Rectal smooth muscle tissue (tissue), 1 donor: ENCODE measurements around the gene RBM5.

Experiments used
- H3K27ac ChIP-seq: one replicate; pipeline ENCODE4 v1.7.0; 2013; ENCODE audit warnings: low read depth, low read length, inconsistent platforms
- H3K27me3 ChIP-seq: one replicate; pipeline ENCODE4 v1.7.0; 2013; ENCODE audit warnings: low read length; ENCODE audit not compliant: control insufficient read depth, insufficient read depth
- H3K36me3 ChIP-seq: one replicate; pipeline ENCODE4 v1.7.0; 2013; ENCODE audit warnings: low read length; ENCODE audit not compliant: control insufficient read depth, insufficient read depth
- H3K4me1 ChIP-seq: one replicate; pipeline ENCODE4 v1.7.0; 2013; ENCODE audit warnings: low read length; ENCODE audit not compliant: control insufficient read depth, insufficient read depth
- H3K4me3 ChIP-seq: one replicate; pipeline ENCODE4 v1.7.0; 2013; ENCODE audit warnings: low read length
- H3K9ac ChIP-seq: one replicate; pipeline ENCODE4 v1.7.0; 2013; ENCODE audit warnings: low read length

Gene RBM5

DNA sequence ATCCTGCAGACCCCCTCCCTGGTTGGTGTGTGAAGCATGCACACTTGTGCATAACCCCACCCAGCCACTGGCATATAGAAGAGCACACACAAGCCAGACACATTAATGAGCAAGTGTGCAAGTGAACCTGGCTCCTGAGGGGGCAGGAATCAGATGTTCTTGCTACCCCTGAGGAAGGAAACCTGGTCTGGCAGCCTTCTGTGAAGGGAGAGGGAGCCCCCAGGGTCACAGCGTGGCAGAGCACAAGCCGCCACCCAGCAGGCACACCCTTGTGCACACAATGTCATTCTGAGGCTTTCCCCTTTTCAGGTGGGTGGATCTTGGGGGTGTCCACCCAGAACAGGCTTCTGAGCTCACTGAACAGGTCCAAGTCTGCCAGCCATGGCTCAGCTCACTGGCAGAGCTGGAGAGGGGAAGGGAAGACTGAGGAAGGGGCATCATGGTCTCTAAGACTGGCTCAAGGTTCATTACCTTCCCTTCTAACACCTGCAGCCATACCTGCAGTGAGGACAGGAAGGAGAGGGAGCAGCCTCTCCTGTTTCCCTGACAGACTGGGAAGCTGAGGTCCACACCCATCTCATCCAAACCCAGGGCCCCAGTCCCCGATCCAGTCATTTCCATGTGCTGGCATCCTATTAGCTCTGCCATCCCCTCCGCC, 34.8 kb downstream of the RBM5 start:
- Histone ChIP-seq H3K4me3 (no peak overlapping the region), H3K36me3 (peaks cover 10% of the 10 kb centered on the region), H3K4me1 (peaks cover 6% of the 10 kb centered on the region), H3K9ac (no peak overlapping the region), H3K27me3 (no peaks in the 10 kb centered on the region), H3K27ac (no peak overlapping the region)

DNA sequence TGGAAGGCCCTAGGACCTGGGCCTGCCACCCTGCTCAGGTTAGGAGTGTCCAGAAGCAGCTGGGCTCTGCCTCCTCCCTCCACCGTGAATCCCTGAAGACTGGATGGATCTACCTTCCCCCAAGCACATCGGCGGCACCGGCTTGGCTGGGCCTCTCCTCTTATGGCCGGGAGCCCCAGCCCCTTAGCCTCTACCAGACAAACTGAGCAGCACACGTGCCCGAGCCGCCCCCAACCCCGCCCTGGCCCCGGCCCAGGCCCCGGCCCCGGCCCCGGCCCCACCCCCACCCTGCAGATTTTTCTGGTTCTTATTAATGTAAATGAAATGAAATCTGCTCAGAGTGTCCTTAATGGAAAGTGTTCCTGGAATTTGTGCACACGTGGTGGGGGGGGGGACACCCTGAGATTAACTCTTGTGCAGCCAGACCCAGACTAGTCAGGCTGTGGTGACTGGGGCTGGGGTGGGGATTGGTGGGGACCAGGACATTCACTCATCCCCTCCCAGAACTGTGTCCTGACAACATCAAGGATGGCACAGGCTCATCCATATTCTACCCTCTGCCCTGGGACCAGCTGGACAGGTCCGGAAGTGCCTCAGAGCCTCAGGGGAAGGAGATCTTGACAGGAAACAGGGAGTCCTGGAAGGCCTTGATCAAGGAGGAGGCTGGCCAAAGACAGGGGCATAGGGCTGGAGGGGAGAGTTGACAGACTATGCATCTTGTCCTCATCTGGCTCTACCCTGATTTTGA, 35.5 kb downstream of the RBM5 start:
- Histone ChIP-seq H3K36me3 (peaks cover 9% of the 10 kb centered on the region), H3K4me1 (peaks cover 6% of the 10 kb centered on the region), H3K27me3 (no peaks in the 10 kb centered on the region), H3K4me3 (no peak overlapping the region), H3K27ac (no peak overlapping the region), H3K9ac (no peak overlapping the region)

DNA sequence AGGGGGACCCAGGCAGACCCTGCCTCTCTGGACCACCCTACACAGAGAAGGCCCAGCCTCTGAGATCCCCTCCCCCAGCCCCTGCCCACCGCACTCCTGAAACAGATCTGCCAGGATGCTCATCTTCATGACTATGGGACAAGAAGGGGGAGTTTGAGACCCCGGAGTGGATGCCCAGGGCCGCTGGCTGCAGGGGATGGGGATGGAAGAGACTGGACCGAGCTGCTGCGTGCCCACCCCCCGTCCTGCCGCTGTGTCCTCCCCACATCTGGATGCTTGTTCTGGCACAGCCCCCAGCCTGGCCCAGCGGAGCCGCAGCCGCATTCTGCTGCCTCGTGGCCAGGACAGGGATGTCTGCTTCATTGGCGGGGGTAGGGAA, 36.1 kb downstream of the RBM5 start:
- no peaks in the 10 kb centered on the region for H3K27me3 ChIP-seq
- no peak overlapping the region for H3K4me3 ChIP-seq
- peaks cover 6% of the 10 kb centered on the region for H3K4me1 ChIP-seq
- H3K27ac ChIP-seq, result no peak overlapping the region
- H3K36me3 ChIP-seq, result peaks cover 8% of the 10 kb centered on the region
- H3K9ac ChIP-seq, result no peak overlapping the region

DNA sequence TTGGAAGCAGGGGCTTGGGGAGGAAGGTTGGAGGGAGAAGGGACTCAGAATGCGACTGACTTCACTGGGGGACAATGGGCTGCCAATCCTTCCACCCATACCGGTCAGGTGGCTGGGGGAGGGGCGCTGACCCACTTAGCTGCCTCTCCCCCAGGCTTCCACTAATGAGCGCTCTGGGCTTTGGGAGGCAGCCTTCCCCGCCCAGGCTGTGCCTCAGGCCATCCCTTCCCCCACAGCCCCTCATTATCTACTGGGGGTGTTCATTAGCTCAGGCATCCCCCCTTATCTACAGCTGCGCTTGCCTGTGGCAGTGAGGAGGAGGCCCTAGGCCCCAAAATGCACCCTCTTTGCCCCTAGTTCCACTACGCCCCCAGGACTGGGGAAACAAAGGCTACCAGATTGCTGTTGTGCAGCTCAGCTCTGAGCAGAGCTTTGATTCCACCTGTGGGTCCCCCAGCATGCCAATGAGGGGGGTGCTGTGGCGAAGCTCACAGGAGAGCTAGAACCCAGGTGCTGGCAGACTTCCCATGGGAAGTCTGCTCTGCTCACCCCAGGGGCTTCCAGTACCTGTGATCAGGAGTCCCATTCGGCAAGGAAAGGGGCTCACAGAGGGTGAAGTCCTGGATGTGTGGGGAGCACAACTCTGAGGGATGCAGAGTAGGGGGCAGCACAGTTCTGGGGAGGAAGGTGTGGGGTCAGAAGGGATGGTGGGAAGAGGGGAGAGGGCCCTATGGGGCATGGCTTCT, 37.0 kb downstream of the RBM5 start:
- H3K4me3 ChIP-seq, result no peak overlapping the region
- H3K36me3 ChIP-seq, result peaks cover 5% of the 10 kb centered on the region
- H3K27ac ChIP-seq, result no peak overlapping the region
- H3K27me3 ChIP-seq, result no peaks in the 10 kb centered on the region
- peaks cover 6% of the 10 kb centered on the region for H3K4me1 ChIP-seq
- H3K9ac ChIP-seq, result no peak overlapping the region

DNA sequence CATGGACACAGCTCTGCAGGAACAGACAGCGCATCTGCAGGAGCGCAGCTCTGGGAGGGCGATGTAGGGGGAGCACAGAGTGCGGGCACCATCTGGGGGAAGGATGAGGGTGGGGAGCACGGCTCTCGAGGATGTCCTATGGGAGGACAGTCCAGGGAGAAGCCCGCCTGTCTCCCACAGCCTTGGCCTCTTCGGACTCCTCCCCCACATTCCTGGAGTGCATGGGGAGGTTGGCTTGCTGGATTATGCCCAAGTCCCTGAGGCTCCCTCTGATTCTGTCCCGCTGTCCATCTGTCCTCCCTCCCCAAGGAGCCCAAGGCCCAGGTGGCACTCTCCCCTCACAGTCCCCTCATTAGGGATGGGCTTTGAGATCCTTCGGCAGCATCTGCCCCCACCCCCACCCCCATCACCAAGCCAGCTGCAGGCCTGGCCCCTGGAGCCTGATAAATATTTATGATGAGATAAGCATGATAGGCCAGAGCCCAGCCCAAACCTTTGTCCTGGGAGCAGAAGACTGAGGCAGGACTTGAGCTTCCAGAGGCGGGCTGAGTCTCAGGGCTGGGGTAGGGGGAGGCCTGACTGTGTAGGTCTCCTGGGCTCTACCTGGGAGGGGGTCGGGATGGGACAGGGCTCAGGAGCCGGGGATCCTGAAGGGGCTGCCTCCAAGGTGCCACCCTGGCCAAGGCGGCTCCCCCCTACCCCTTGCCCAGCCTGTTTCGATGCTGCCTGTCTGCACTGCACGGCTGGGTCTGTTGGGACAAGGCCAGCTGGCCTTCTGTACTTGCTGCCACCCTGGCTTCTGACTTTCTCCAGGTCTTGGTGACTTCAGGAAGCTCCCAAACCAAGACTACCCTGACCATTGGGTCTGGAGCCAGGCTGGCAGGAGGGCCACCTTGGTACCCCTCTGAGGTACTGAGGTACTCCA, 37.8 kb downstream of the RBM5 start:
- no peaks in the 10 kb centered on the region for H3K27me3 ChIP-seq
- H3K4me3 ChIP-seq, result no peak overlapping the region
- H3K27ac ChIP-seq, result no peak overlapping the region
- H3K4me1 ChIP-seq, result peaks cover 6% of the 10 kb centered on the region
- H3K36me3 ChIP-seq, result no peaks in the 10 kb centered on the region
- no peak overlapping the region for H3K9ac ChIP-seq

DNA sequence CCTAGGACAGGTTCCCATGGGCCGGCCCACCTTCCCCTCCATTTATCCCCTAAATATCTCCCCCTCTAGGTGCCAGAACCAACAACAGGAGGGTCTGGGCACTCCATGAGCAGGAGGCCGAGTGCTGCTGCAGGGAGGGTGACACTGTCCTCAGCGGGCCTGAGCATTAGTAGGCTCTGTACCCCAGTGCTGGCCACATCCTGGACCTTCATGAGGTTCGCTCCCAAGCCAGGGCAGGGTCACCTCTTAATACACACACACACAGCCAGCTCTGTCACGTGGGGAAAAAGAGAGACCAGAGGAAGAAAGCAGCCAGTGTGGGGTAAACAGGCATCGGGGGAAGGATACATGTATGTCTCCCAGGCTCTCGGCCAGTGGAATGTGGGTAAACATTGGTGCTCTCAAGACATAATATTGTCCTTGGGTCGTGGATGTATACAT, 38.6 kb downstream of the RBM5 start:
- H3K36me3 ChIP-seq, result no peaks in the 10 kb centered on the region
- H3K4me1 ChIP-seq, result peaks cover 6% of the 10 kb centered on the region
- H3K9ac ChIP-seq, result no peak overlapping the region

DNA sequence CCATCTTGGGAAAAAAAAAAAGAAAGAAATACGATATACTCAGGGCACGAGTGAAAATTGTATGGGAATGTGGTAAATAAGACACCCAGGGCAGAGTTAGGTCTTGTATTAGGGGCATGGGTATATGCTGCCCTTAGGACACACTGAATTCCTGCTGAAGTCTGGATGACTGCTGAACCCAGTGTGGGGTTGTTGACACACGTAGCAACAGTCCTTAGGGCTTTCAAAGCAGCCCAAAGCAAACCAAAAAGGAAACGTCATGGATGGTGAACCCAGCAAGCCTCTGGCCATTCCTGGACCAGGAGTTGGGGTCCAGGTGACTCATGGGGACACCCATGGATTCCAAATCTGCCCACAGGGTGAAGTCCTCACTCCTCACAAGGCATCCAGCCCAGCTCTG, 39.3 kb downstream of the RBM5 start:
- Histone ChIP-seq H3K4me1 (peaks cover 6% of the 10 kb centered on the region), H3K4me3 (no peak overlapping the region), H3K27me3 (no peaks in the 10 kb centered on the region), H3K9ac (no peak overlapping the region), H3K36me3 (no peaks in the 10 kb centered on the region), H3K27ac (no peak overlapping the region)

More for the DNA sequence above, 38.6 kb downstream of the RBM5 start:
- Histone ChIP-seq H3K4me3 (no peak overlapping the region), H3K27me3 (no peaks in the 10 kb centered on the region), H3K27ac (no peak overlapping the region)

DNA sequence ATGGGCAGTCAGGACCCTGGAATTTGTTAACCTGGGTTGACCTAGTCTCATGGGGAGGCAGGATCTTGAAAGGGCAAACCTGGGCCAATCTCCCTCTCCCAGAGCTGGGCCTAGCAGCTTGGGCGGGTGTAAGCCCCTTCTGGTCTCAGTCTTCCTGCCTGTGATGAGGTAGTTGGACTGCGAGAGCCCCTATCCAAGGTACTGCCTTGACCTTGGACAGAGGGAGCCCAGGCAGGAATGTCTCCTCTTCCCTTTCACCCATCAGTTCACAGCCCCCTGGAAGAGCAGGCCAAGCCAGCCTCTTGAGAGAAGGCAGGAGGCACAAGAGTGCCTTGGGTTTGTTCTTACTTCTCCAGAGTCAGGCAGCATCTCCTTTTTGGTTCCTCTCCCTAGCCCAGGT, 41.7 kb downstream of the RBM5 start:
- Histone ChIP-seq H3K4me1 (peaks cover 6% of the 10 kb centered on the region), H3K9ac (no peak overlapping the region), H3K27me3 (no peaks in the 10 kb centered on the region), H3K27ac (no peak overlapping the region), H3K4me3 (no peak overlapping the region), H3K36me3 (no peaks in the 10 kb centered on the region)

DNA sequence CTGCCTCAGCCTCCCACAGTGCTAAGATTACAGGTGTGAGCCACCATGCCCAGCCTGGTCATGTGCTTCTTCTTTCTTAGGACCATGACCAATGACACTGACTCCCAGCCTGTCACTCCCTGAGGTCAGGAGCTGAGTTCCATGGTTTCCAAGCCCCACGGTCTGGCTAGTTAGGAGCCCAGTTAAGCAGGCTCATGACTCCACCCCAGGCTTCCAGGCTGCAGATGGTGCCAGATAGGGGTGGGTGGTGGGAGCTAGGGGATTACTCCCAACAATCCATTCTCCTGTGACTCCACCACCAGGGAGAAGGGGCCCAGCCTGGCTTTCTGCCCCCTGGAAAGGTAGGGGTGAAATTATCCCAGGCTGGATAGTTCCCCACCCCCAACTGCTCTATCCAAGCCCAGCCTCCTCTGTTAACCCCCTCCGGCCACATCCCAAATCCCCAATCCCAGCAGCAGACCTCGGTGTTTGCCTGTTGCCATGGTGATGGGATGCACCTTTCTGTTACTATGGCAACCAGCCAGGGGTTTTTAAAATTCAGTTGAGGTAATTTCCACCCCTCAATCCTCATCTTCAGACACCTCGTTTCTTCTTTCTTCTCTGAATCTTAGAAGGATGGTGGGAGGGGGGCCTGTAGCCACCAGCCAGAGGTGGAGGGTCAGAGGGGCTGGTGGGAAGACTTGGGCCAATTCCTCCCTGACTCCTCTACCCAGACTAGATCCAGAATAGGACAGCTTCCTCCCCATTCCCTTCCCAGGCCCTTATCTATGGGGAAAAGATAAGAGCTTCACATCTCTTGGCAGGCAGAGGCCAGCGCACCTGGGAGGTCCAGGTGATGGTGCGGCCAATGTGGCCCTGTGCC, 43.9 kb downstream of the RBM5 start:
- Histone ChIP-seq H3K4me1 (no peaks in the 10 kb centered on the region), H3K36me3 (no peaks in the 10 kb centered on the region), H3K9ac (no peak overlapping the region), H3K27ac (no peak overlapping the region), H3K27me3 (no peaks in the 10 kb centered on the region), H3K4me3 (no peak overlapping the region)

DNA sequence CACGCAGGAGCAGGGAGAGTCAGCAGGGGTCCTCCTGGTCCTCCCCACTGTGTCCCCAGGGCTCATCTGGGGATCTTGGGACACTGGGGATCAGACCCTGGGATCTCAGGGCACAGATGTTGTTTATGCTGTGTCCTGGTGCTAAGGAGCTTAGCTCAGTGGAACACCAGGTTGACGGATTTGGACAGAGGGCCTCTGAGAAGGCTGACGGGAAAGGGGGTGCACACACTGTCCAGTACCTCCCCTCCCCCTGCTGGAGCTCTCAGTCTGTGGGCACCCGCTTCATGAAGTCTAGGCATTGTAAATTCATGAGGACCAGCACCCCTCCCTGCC, 44.5 kb downstream of the RBM5 start:
- Histone ChIP-seq H3K4me1 (no peaks in the 10 kb centered on the region), H3K9ac (no peak overlapping the region), H3K27me3 (no peaks in the 10 kb centered on the region), H3K4me3 (no peak overlapping the region), H3K27ac (no peak overlapping the region), H3K36me3 (no peaks in the 10 kb centered on the region)

DNA sequence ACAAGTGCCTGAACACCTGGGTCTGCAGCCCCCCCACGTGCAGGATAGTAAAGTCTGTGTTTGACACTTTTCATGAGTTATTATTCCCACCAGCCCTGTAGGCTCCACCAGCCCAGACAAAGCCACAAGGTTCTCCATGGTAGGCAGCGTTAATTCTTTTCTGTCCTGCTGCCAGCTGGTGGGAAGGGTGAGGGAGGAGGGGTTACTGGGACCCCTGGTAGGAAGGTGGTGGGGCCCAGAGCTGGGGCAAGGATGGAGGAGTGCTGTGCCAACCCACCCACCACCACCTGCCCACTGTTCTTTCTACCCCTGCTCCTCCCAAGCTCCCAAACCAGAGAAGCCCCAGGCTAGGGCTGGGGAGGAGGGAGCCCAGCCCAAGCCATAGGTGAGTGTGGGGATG, 45.6 kb downstream of the RBM5 start:
- Histone ChIP-seq H3K36me3 (no peaks in the 10 kb centered on the region), H3K4me1 (no peaks in the 10 kb centered on the region), H3K9ac (no peak overlapping the region), H3K4me3 (no peak overlapping the region), H3K27ac (no peak overlapping the region), H3K27me3 (no peaks in the 10 kb centered on the region)
